NCI-H2107 treated with DMSO at 0.1 percent for 48 hours (cell line): Measurements from ENCODE around the gene EHD4.

Experiments used
- DNase-seq: peaks from one replicate; lab custom pipeline; 2025; ENCODE audit not compliant: unreplicated experiment; lab: John Stamatoyannopoulos, UW

The EHD4 gene

GRCh38 chr15:41866263-41866703 lies 106.1 kb downstream of the EHD4 start:
- DNase-seq, result no peak

- no peak for DNase-seq
Observed at GRCh38 chr15:41865490-41866055, 106.8 kb downstream of the EHD4 start.

- DNase-seq, result no peak
Observed at GRCh38 chr15:41862515-41863116, 109.7 kb downstream of the EHD4 start.

GRCh38 chr15:41861736-41862356 lies 110.5 kb downstream of the EHD4 start:
- no peak for DNase-seq

- DNase-seq, result no peak
Observed at GRCh38 chr15:41860049-41860828, 112.1 kb downstream of the EHD4 start.

GRCh38 chr15:41858756-41859155 lies 113.6 kb downstream of the EHD4 start:
- DNase-seq, result no peak

- no peak for DNase-seq
Observed at GRCh38 chr15:41857316-41857715, 115.0 kb downstream of the EHD4 start.

- DNase-seq, result no peak
Observed at GRCh38 chr15:41856716-41857115, 115.6 kb downstream of the EHD4 start.

- no peak for DNase-seq
Observed at GRCh38 chr15:41856262-41856661, 116.1 kb downstream of the EHD4 start.

- DNase-seq, result no peak
Observed at GRCh38 chr15:41855261-41855961, 116.9 kb downstream of the EHD4 start.

- DNase-seq, result no peak
Observed at GRCh38 chr15:41854443-41854842, 117.9 kb downstream of the EHD4 start.

- DNase-seq, result no peak
Observed at GRCh38 chr15:41853831-41854230, 118.5 kb downstream of the EHD4 start.

- no peak for DNase-seq
Observed at GRCh38 chr15:41852736-41853590, 119.4 kb downstream of the EHD4 start.

- DNase-seq, result no peak
Observed at GRCh38 chr15:41851755-41852370, 120.5 kb downstream of the EHD4 start.

- DNase-seq, result no peak
Observed at GRCh38 chr15:41851167-41851523, 121.2 kb downstream of the EHD4 start.

GRCh38 chr15:41850482-41851166 lies 121.7 kb downstream of the EHD4 start:
- DNase-seq, result no peak

- no peak for DNase-seq
Observed at GRCh38 chr15:41849861-41850260, 122.5 kb downstream of the EHD4 start.

- no peak for DNase-seq
Observed at GRCh38 chr15:41849204-41849603, 123.2 kb downstream of the EHD4 start.

- no peak for DNase-seq
Observed at GRCh38 chr15:41848631-41849030, 123.7 kb downstream of the EHD4 start.
